KBM-7 (cell line): ENCODE results near the gene EFNA3.

ENCODE experiments used
- DNase-seq: peaks from one replicate; pipeline ENCODE4 v3.0.0-alpha.2; 2015
- in situ Hi-C: fragments of 300-500 bp; cut with MboI; formaldehyde crosslinking; loops from 2 replicates; pipeline ENCODE4 v1.14.3; 2020; ENCODE audit warnings: low sequenced_read_pairs, low pct_unique_long_range_greater_than_20kb, mixed read lengths

Gene EFNA3

GRCh38 chr1:155044812-155045657 lies 33.6 kb upstream of the EFNA3 start:
- peak; percentile 88 for DNase-seq
- in situ Hi-C loops, result no loop called here

- in situ Hi-C loops, result no loop called here
- no peak for DNase-seq
Observed at GRCh38 chr1:155048449-155049334, 29.9 kb upstream of the EFNA3 start.

GRCh38 chr1:155049651-155050559 lies 28.7 kb upstream of the EFNA3 start:
- no peak for DNase-seq
- in situ Hi-C loops, result no loop called here

DNA sequence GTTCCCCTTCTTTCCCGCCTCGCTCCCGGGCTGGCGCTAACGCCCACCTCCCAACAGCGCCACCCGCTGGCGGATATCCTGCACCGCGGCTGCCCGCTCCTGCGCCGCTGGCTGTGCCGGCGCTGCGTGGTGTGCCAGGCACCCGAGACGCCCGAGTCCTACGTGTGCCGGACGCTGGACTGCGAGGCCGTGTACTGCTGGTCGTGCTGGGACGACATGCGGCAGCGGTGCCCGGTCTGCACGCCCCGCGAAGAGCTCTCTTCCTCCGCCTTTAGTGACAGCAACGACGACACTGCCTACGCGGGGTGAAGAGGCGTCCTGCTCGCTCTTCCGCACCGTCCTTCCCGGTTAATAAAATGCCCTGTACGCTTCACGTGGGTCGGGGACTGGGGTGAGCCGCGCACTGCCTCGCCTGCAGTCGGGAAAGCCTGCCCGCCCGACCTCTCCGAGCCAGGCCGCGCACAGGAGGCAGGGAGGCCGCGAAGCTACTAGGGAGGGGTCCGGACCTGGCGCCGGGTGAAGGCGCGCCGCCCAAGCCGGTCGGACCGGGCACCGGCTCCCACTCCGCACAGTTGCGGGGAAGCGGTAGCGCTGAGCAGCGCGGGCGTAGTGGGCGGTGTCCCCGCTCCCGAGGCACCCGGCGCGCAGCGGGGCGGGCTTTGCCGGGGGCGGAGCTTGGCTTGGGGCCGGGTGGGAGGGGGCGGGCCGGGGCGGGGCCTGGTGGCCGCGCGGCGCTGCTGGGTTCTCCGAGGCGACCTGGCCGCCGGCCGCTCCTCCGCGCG lies 27.9 kb upstream of the EFNA3 start, which contains the start of gene ADAM15:
TSS of gene ADAM15 (plus strand) at position 757 of the 782 bp plus-strand sequence. CDS start 71 bp downstream, outside the sequence.
- in situ Hi-C loops, result no loop called here
- DNase-seq, result peak; percentile 87

DNA sequence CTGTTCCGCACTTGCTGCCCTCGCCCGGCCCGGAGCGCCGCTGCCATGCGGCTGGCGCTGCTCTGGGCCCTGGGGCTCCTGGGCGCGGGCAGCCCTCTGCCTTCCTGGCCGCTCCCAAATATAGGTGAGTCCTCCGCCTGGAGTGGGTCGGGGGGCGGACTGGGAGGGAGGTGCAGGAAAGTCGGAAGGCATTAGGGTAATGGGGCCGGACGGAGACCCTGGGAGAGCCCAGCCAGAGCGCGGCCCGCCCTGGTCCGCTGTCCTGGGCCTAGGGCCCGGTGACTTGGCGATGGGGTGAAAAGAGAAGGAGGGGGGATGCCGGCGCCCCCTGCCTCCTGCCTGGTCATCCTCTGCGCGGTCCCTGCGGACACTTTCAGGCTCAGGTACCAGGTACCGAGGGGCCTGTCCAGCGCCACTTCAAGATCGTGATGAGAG lies 27.3 kb upstream of the EFNA3 start:
- DNase-seq, result no peak
- in situ Hi-C loops, result no loop called here

- in situ Hi-C loops, result no loop called here
- peak; percentile 49 for DNase-seq
Observed at GRCh38 chr1:155051777-155052398, 26.7 kb upstream of the EFNA3 start.

DNA sequence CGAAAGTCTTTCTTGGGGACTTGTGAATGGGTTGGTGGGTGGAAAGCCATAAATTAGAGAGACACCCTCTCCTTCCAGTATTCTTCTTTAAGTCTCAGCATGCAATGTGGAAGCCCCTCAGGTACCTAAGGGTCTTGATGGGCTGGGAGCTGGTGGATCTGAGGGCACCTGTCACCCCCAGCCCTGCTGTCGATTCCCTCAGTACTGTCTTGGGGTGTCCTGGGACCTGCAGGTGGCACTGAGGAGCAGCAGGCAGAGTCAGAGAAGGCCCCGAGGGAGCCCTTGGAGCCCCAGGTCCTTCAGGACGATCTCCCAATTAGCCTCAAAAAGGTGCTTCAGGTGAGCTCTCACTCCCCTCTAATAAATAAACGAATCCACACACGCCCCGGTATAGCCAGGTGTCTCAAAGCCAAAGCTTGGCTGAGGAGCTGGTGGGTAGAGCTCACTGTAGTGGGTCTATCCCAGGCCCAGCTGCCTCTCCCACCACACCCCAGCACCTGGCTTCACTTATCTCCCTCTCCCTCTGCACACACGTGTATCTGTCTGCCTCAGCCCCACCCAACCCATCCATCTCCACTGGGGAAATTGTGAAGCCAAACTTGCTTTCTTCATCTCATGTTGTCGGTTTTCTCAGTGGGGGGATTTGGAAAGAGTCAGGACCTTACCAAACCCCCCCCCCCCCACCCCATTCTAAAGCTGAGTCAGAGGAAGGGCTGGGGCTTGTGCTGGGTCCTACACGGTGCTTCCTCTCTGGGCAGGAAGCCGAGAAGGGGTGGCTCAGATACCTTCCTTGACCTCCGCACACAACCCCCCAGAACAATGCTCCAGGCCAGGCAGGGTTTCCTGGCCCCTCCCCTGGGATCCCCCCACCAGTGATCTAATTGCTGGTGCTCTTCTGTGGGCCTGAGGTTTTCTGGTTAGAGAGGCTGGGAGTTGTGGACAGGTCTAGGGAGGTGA lies 25.9 kb upstream of the EFNA3 start:
- peak; percentile 45 for DNase-seq
- in situ Hi-C loops, result no loop called here

- DNase-seq, result no peak
- in situ Hi-C loops, result no loop called here
Observed at GRCh38 chr1:155053531-155054105, 25.0 kb upstream of the EFNA3 start.

DNA sequence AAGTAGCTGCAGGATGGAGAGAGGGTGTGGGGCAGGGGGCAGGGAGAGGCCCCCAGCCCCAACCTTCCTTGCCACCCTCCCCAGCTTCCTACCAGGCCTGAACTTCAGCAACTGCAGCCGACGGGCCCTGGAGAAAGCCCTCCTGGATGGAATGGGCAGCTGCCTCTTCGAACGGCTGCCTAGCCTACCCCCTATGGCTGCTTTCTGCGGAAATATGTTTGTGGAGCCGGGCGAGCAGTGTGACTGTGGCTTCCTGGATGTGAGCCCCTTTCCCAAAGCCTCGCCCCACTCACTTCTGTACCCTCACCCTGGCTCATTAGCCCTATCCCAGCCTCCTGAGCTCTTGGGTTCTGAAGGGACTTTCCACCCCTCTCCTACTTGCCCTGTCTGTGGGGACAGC lies 21.5 kb upstream of the EFNA3 start:
- in situ Hi-C loops, result no loop called here
- DNase-seq, result no peak

DNA sequence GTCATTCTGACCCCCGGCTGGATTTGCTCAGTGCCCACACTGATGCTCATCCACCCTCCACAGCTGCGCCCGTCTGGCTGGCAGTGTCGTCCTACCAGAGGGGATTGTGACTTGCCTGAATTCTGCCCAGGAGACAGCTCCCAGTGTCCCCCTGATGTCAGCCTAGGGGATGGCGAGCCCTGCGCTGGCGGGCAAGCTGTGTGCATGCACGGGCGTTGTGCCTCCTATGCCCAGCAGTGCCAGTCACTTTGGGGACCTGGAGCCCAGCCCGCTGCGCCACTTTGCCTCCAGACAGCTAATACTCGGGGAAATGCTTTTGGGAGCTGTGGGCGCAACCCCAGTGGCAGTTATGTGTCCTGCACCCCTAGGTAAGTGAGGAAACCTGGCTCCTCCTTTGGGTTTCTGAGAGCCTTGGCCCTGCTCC lies 20.8 kb upstream of the EFNA3 start:
- in situ Hi-C loops, result no loop called here

DNA sequence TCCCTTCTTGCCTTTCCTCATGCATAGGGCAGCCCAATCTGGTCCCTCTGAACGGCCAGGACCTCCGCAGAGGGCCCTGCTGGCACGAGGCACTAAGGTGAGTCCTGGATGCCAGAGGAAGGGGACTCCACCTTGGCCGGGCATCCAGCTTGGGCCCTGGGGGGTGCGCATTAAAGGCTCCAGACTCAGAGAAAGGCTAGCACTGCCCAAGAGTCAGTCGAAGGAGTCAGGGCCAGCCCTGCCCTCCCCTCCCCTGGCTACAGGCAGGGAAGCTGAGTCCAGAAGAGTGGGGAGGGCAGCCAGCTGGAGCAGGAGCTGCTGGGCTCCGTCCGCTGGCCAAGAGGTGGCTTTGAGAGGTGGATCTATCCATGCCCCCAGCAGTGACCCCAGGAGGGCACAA lies 17.9 kb upstream of the EFNA3 start:
- in situ Hi-C loops, result no loop called here
- DNase-seq, result no peak

More for the DNA sequence above, 20.8 kb upstream of the EFNA3 start:
- no peak for DNase-seq

- peak; percentile 95 for DNase-seq
- in situ Hi-C loops, result no loop called here
Observed at GRCh38 chr1:155061381-155062150, 17.1 kb upstream of the EFNA3 start.

DNA sequence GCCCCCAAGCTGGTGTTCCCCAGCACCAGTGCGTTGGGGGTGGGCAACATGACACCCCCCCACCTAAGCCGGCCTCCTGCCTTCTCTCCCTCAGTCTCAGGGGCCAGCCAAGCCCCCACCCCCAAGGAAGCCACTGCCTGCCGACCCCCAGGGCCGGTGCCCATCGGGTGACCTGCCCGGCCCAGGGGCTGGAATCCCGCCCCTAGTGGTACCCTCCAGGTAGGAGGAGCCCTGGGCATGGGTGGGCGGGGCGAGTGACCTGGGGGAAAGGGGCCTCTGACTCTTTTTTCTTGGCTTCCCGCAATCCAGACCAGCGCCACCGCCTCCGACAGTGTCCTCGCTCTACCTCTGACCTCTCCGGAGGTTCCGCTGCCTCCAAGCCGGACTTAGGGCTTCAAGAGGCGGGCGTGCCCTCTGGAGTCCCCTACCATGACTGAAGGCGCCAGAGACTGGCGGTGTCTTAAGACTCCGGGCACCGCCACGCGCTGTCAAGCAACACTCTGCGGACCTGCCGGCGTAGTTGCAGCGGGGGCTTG lies 16.4 kb upstream of the EFNA3 start:
- in situ Hi-C loops, result no loop called here
- DNase-seq, result no peak

DNA sequence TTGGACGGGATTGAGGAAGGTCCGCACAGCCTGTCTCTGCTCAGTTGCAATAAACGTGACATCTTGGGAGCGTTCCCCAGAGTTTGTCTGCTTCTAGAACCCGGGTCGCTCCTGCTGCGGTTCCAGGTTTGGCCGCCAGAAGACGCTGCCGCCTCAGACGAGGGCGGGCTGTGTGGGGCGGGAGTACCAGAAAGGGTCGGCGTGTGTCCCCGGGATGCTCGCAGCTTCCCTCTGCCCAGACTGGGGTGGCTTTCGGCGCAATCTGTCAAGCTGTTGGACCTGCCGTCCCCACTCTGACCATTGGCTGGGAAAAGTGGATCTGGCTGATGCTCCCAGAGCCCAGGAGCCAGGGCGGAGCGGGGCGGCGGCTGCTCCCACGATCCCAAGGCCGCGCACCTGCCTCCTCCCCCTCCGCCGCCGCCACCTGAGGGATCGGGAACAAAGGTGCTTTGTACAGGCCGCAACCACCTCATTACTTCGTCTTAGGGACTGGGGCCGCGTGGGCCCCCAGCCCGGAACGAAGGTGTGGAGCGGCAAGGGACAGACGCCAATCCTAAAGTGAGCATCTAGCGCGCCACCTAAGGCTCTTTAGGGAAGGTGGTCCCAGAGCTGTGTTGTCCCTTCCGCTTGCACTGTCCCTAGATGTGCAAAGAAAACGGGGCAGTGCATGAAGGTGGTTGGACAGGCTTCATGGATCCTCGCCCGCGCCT lies 15.8 kb upstream of the EFNA3 start:
- no peak for DNase-seq
- in situ Hi-C loops, result no loop called here

GRCh38 chr1:155063550-155064110 lies 15.0 kb upstream of the EFNA3 start, which contains the start of gene EFNA4:
EFNA4 (plus strand) TSS chr1:155063740; CDS start chr1:155063824, 84 bp downstream.
- DNase-seq, result peak; percentile 98
- in situ Hi-C loops, result no loop called here
